GM12878 (cell line): ENCODE measurements around the gene PLEKHA6. TPM values are rescaled to one million over a fixed set of nuclear protein-coding genes. Genes with fewer than 3 reads are reported as not detected.

Experiments used
- ATAC-seq: fragments of 200-7000 bp; cut with Tn5 transposase; 3 replicates; pipeline ENCODE4 v1.9.1; 2020; ENCODE audit warnings: mild to moderate bottlenecking, moderate library complexity
- BruUV-seq: library from RNA; stranded (reverse); fragments of 400-500 nt; replicated peaks from 2 replicates; lab custom pipeline; 2021; lab: Mats Ljungman, UMichigan
- CTCF ChIA-PET: fragments of 300-600 bp; sonication (Branson Sonifier 250); formaldehyde crosslinking; extraction: SDS; loops from one replicate; lab custom pipeline; 2021; ENCODE audit warnings: inconsistent platforms; lab: Yijun Ruan, JAX
- POLR2A ChIA-PET: fragments of 350-600 bp; formaldehyde crosslinking; extraction: SDS; loops from one replicate; lab custom pipeline; 2021; ENCODE audit warnings: inconsistent platforms; lab: Charles Lee
- RAD21 ChIA-PET: fragments of 300-600 bp; sonication (Branson Sonifier 250); formaldehyde crosslinking; loops from one replicate; lab custom pipeline; 2023; ENCODE audit warnings: antibody characterized with exemption; ENCODE audit not compliant: unreplicated experiment; lab: Charles Lee
- SMC1A ChIA-PET: fragments of 300-600 bp; sonication (Branson Sonifier 250); formaldehyde crosslinking; loops from one replicate; lab custom pipeline; 2023; ENCODE audit not compliant: unreplicated experiment, uncharacterized antibody; lab: Charles Lee
- DNase-seq: peaks from one replicate; pipeline ENCODE4 v3.0.0-alpha.2; 2011; ENCODE audit warnings: low read depth, low spot score
- FAIRE-seq: peaks from 3 replicates; lab custom pipeline; 2011; peaks lifted over from hg19 to GRCh38; lab: Jason Lieb, UNC
- H2AFZ ChIP-seq: 2 replicates; pipeline ENCODE4 v1.6.0; 2011; ENCODE audit warnings: low read depth, low read length, control low read depth; ENCODE audit not compliant: control insufficient read depth
- H3K27ac ChIP-seq: 2 replicates; pipeline ENCODE4 v1.5.1; 2011; ENCODE audit warnings: control low read depth; ENCODE audit not compliant: control insufficient read depth, insufficient read depth
- H3K27me3 ChIP-seq, 2 experiments: replicated peaks in 1 of 2; 2 replicates each; pipeline versions ENCODE4 v1.6.0 to v1.6.1; 2011; ENCODE audit warnings: low read length in 1 of 2; ENCODE audit not compliant: control insufficient read depth in 2 of 2, insufficient read depth in 2 of 2
- H3K36me3 ChIP-seq, 2 experiments: 2 replicates each; pipeline ENCODE4 v1.5.1; 2011; ENCODE audit warnings: low read length in 1 of 2; ENCODE audit not compliant: control insufficient read depth in 2 of 2, insufficient read depth in 2 of 2
- H3K4me1 ChIP-seq: 2 replicates; pipeline ENCODE4 v1.6.1; 2011; ENCODE audit warnings: mild to moderate bottlenecking, low read length, moderate library complexity, mixed read lengths; ENCODE audit not compliant: control insufficient read depth, insufficient read depth
- H3K4me2 ChIP-seq: 2 replicates; pipeline ENCODE4 v1.6.0; 2011; ENCODE audit warnings: control low read depth; ENCODE audit not compliant: control insufficient read depth, insufficient read depth
- H3K4me3 ChIP-seq: fragments of 200-600 bp; sonication (generic); 2 replicates; pipeline ENCODE4 v1.5.1; 2016
- H3K79me2 ChIP-seq: 2 replicates; pipeline ENCODE4 v1.6.0; 2011; ENCODE audit warnings: low read length; ENCODE audit not compliant: control insufficient read depth, insufficient read depth
- H3K9ac ChIP-seq: 2 replicates; pipeline ENCODE4 v1.8.0; 2011; ENCODE audit warnings: low read length, control low read depth, mixed read lengths; ENCODE audit not compliant: control insufficient read depth, insufficient read depth
- H3K9me3 ChIP-seq: replicated peaks from 3 replicates; pipeline ENCODE4 v1.5.1; 2011; ENCODE audit warnings: mild to moderate bottlenecking, low read length; ENCODE audit not compliant: control insufficient read depth, insufficient read depth
- H4K20me1 ChIP-seq: 2 replicates; pipeline ENCODE4 v1.6.0; 2011; ENCODE audit not compliant: control insufficient read depth, insufficient read depth
- CBFB ChIP-seq: IDR thresholded peaks from 2 replicates; pipeline ENCODE4 v1.6.1; 2016; ENCODE audit warnings: antibody characterized with exemption, low read depth
- CEBPZ ChIP-seq: fragments of 150-350 bp; IDR thresholded peaks from 2 replicates; pipeline ENCODE4 v1.6.1; 2016; ENCODE audit warnings: low read depth, low read length
- HDAC6 ChIP-seq: fragments of 200-600 bp; sonication (generic); IDR thresholded peaks from one replicate; pipeline ENCODE4 v1.8.0; 2017; ENCODE audit warnings: antibody characterized with exemption; ENCODE audit not compliant: unreplicated experiment
- NR2F1 ChIP-seq: fragments of 450-650 bp; conservative IDR thresholded peaks from 2 replicates; pipeline ENCODE4 v1.6.1; 2017; ENCODE audit warnings: mild to moderate bottlenecking
- RCOR1 ChIP-seq: conservative IDR thresholded peaks from 2 replicates; pipeline ENCODE4 v1.6.1; 2012; ENCODE audit warnings: low read depth, low read length, improper control_type of control experiment
- TBL1XR1 ChIP-seq: IDR thresholded peaks from 2 replicates; pipeline ENCODE4 v1.6.1; 2012; ENCODE audit warnings: low read depth, low read length, improper control_type of control experiment
- WGBS: methylation state at CpG from one replicate; pipeline ENCODE4 v1.1.6; 2016; ENCODE audit warnings: low lambda C conversion rate; ENCODE audit not compliant: insufficient replicate concordance, insufficient coverage; ENCODE audit errors: missing lambda C conversion rate; 5-methylcytosine and 5-hydroxymethylcytosine counted together
- in situ Hi-C: fragments of 300-500 bp; cut with MboI; formaldehyde crosslinking; loops from 9 replicates; pipeline ENCODE4 v1.14.3; 2018; ENCODE audit warnings: mixed read lengths
- intact Hi-C: fragments of 100-400 bp; cut with micrococcal nuclease; formaldehyde crosslinking; loops from one replicate; pipeline ENCODE4 v1.14.2; 2022; ENCODE audit not compliant: unreplicated experiment
- polyA plus RNA-seq, 11 experiments: library from polyadenylated mRNA; depleted of rRNA in 4 of 11; unstranded in 6 of 11; stranded (reverse) in 5 of 11; fragments of >200 nt; fragmentation: Nextera tagmentation in 4 of 11; fragmentation: Illumina TruSeq in 1 of 11; extraction: Ambion mirVana in 4 of 11; extraction: Trizol in 1 of 11; gene quantifications; 1 replicate in 1 of 11; 2 replicates in 10 of 11; pipeline versions ENCODE4 v1.2.1 to v1.2.3, GENCODE V29; 2011 to 2016; ENCODE audit warnings: inconsistent platforms in 2 of 11, missing spikeins in 2 of 11, low read depth in 1 of 11
- total RNA-seq, 4 experiments: library from RNA; depleted of rRNA in 3 of 4; stranded (reverse); fragments of >200 nt in 3 of 4; fragmentation: Illumina TruSeq in 1 of 4; extraction: Trizol in 1 of 4; gene quantifications; 2 replicates each; pipeline versions ENCODE4 v1.2.1 to v1.2.3, GENCODE V29; 2013 to 2021

PLEKHA6 gene
- total and polyA plus RNA-seq, 10 of the 15 experiments (the other 5 are each of a cell fraction or from before 2014, with no cell fraction given): 0.04 to 0.81 (median 0.19) TPM; not detected in 4

- ChIA-PET SMC1A (no interaction called here), POLR2A (no interaction called here), CTCF (interaction anchor here (1.6 to 2.1 kb wide), 2 partner anchors 26 to 184 kb away, joined by 4 to 7 read pairs; no protein-coding TSS in a partner anchor), RAD21 (interaction anchor here (0.7 kb wide), 1 partner anchor 457 kb away, joined by 3 read pairs; no protein-coding TSS in a partner anchor)
- H4K20me1 ChIP-seq: no peaks in the 10 kb centered on the region
- FAIRE-seq: no peak
- H3K27me3 ChIP-seq: peaks cover 1 to 2% of the 10 kb centered on the region in 2 experiments; a peak in 3 of 4 replicates
- H3K4me2 ChIP-seq: no peak overlapping the region
- intact Hi-C loops: no loop called here
- no peak overlapping the region for H3K4me3 ChIP-seq
- H3K9me3 ChIP-seq: no peaks in the 10 kb centered on the region
- no peak overlapping the region for H2AFZ ChIP-seq
- H3K79me2 ChIP-seq: no peaks in the 10 kb centered on the region
- WGBS: 16% methylated on average over 6 of the region's 6 CpGs
- H3K4me1 ChIP-seq: no peaks in the 10 kb centered on the region
- H3K27ac ChIP-seq: no peak overlapping the region
- no peak for ATAC-seq
- no TSS peak for BruUV-seq
- DNase-seq: no peak
- H3K36me3 ChIP-seq: no peaks in the 10 kb centered on the region
- H3K9ac ChIP-seq: no peak overlapping the region
- in situ Hi-C loops: no loop called here
- TF ChIP-seq RCOR1 (no peak), TBL1XR1 (no peak), CBFB (no peak), HDAC6 (no peak), NR2F1 (no peak), CEBPZ (no peak)
- TF ChIP-seq, all 136 proteins: peak for 0
These were observed 179.6 kb downstream of the PLEKHA6 start for GRCh38 chr1:204180133-204180532.
